SW480 (cell line): ENCODE results near the gene CDYL.
A peak's percentile ranks its signal among the peaks of the same experiment; 100 is the strongest.

ENCODE experiments used
- DNase-seq: peaks from one replicate; pipeline ENCODE4 v3.0.0-alpha.2; 2016; ENCODE audit warnings: low spot score

CDYL gene

DNA sequence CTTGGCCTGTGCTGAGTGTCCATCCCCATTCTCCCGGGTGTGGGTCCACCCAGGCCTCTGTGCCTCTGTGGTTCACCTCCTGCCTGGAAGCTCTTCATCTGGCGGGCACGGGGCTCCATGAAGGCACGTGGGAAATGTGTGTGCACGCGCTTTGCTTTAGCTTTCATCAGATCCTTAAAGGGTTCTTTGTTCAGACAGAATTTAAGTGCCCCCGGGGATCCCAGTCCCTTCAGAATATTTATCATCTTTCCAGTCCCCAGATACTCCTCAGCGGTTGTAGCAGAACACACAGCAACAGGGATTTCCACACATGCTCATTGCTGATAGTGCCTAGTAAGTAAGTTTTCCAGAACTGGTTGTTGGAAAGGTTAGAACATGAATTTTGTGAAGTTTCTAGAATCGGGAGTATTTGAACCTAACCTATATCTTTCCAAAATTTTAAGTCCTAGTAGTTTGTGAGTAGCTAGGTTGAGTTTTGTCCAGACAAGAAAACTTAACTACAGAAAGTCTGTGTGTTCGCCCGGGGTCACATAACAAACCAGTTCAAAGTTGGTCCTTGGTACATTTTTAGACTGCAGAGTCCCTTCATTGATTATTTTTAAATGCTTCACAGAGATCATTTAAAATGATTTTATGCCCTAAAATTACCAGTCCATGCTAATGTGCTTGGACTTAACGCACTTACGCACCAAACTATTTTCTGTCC, 159.9 kb downstream of the CDYL start:
- no peak for DNase-seq

DNA sequence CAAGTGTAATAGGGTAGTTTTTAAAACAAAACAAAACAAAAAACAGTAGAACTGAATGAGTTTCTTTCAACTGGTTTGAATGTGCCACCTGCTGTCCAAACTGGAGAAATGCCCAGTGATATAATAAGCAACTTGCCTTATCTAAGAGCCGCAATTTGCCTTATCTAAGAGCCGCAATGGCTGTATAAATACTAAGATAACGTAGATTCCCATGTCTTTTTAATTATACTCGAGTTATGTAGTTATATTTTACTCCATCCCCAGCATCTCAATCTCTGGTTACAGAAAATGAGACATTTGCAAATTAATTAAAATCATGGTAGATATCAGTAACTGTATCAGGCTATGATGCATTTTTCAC, 160.5 kb downstream of the CDYL start:
- peak; percentile 52 for DNase-seq

DNA sequence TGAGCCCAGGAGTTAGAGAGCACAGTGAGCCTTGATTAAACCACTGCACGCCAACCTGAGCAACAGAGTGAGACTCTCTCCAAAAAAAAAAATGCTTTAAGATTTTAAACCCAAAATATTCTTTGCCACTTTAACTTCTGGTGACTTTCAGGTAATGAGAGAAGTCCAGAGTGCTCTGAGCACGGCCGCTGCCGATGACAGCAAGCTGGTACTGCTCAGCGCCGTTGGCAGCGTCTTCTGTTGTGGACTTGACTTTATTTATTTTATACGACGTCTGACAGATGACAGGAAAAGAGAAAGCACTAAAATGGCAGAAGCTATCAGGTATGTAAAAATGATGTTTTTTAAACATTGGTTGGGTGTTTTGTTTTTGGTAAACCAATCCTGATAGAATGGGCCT, 161.2 kb downstream of the CDYL start:
- no peak for DNase-seq

DNA sequence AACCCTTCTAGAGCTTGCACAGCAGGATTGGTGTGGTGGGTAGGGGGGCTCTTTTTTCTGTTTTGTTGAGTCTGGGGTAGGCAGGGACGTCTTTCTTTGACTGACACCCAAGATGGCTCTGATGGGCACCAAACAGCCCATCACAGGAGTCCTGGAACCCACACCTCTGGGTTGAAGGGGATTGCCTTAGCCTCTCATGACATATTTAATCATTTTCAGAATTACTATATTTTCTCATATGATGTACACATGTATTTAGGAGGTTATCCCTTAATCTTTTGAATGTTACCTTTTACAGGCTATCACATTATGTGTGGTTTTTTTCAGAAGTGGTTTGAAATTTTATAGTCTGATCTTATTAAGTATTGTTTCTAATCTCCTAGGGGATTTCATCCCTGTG, 163.0 kb downstream of the CDYL start:
- no peak for DNase-seq

GRCh38 chr6:4940416-4940815, 164.2 kb downstream of the CDYL start:
- peak; percentile 78 for DNase-seq

DNA sequence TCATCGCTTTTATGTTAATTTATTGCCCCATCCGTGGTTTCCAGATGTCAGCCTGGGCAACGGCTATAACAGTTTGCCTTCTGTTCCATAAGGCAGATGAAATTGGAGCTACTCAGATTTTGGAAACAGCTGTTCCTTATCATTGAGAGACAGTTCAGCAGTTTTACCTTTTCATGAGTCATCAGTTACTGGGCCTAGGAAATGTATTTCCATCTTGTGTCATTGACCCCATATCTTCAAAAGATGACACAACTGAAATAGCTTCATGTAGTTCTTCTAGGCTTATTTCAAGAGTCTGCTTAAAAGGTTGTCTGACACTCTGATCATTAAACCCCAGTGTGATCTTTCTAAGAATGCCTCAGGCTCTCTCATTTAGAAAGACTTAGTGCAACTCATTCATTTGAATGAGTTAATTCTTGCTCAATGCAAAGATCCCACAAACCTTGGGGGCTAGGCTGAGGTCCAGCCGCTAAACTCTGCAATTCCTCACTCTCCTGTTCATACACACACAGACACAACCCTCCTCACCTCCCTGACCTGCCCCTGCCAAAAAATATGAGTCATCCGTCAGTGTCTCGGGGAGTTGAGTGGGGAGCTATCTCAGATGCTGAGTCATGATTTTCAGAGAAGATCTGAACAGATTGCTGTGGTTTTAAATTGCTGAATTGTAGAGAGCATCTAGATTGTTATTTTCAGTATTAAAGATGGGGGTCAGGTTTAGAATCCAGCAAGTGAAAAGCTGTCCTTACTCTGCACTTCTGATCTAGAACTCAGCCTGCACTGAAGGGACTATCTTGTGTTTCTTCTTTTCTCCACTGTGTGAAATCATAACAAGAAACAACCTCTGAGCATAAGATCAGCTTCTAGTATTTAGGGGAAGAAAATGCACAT, 165.8 kb downstream of the CDYL start:
- DNase-seq: peak; percentile 75

- no peak for DNase-seq
Observed at GRCh38 chr6:4942673-4943009, 166.4 kb downstream of the CDYL start.

GRCh38 chr6:4943716-4944115, 167.5 kb downstream of the CDYL start:
- DNase-seq: no peak

DNA sequence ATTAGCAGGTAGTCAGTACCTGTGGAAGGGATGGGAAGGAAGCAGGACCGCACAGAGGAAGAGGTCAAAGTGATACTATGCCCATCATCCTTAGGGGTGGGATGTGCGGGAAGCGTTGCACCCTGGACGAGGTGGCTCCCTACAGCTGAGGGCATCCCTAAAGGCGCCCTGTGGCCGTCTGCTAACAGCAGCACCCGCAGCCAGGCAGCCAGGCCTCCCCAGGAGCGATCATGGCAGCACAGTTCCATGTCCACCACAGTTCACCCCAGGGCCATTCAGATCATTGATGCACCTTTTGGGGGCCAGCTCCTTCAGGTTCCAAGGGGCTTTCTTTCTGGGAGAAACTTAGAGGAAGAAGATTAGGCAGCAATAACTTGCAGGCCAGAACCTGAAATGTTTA, 168.1 kb downstream of the CDYL start:
- DNase-seq: no peak

- no peak for DNase-seq
Observed at GRCh38 chr6:4946521-4946920, 170.3 kb downstream of the CDYL start.

- no peak for DNase-seq
Observed at GRCh38 chr6:4947716-4948115, 171.5 kb downstream of the CDYL start.

DNA sequence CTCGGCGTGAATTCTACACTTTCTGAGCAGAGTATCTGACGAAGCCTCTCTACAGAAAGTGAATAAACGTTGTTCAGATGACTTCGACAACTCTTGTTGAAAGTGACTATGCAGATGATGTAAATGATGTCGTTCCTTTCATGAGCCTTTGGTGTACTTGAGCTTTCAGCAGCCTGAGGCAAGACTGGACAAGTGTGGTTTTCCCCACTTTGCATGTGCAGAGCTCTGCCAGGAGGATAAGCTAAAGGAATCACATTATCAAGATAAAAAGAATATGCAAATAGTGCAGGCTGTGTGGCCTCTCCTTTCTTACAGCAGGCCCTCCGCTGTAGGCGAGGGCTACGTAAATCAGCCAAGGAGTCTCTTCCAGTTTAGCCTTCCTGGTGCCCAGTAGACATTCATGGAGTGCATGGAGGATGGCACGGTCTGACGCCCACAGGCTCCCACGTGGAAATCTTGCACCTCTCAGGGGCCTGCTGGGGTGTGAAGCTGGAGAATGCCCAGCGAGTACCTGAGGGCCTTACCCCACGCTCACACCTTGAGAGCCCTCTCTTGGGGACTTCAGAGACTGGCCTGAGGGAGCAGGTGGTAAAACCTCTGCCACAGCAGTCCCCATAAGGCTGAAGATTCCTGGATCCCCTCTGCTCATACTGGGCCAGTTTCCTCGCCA, 172.7 kb downstream of the CDYL start:
- no peak for DNase-seq

- no peak for DNase-seq
Observed at GRCh38 chr6:4950076-4950475, 173.9 kb downstream of the CDYL start.

DNA sequence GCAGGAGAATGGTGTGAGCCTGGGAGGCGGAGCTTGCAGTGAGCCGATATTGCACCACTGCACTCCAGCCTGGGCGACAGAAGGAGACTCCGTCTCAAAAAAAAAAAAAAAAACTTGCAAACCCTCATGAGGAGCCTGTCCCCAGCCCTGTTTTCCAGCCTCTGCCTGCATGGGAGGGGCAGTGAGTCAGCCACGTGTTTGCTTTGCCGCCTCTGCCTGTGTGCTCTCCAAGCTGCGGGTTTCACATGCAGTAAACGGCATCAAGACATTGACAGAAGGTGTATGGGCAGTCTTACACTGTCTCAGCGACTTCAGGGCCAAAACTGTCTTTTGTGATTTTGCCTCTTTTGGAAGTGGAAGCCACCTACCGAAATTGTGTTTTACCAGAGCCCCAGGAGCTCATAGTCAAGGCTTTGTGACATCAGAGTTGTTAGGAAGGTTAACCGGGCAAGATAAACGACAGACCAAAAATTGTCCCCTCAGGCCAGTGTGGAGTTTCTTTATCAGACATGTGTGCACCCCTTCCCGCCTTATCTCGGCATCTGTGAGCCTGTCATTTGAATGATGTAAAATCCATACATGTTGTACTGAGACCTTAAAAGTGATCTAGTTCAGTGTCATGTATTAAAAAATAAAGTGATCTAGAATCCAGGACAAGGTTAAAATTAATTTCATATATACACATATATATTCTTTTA, 174.8 kb downstream of the CDYL start:
- DNase-seq: no peak

DNA sequence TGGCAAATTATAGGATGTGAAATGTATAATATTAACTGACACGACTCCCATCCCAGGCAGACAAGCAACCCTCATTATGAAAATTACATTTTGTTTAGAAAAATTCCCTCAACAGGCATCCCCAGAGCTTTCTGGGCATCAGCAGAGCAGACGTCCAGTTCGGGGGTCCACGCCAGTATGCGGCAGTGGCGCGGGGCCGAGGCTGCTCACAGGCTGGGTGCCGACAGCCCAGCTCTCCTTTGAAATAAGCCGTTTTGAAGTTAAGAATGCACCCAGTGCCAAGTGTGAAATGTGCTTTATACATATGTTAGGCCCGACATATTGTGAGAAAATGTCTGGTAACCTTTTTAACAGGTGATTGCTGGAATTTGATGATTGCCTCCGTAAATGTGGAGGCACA, 177.2 kb downstream of the CDYL start:
- no peak for DNase-seq

DNA sequence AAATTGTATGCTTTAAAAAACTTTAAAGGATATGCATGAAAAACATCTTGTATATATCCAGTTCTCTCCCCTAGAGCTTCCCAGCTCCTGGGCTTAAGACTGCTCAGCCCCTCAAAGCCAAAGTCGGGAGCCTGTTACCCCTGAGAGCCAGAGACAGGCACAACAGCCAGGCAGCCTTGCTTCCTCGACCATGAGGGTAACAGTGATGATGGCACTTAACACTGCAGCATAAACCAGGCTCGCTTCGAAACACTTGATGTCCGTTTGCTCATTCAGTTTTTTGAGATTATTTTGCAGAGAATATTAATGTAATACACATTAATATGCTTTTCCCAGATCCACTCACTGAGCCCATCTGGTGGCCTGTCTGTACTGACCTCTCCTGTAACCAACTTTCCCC, 180.4 kb downstream of the CDYL start:
- DNase-seq: no peak

GRCh38 chr6:4957521-4958231, 181.5 kb downstream of the CDYL start:
- DNase-seq: no peak

GRCh38 chr6:4958624-4959023, 182.4 kb downstream of the CDYL start:
- DNase-seq: no peak

GRCh38 chr6:4961322-4962168, 185.3 kb downstream of the CDYL start:
- no peak for DNase-seq

- no peak for DNase-seq
Observed at GRCh38 chr6:4962905-4963304, 186.7 kb downstream of the CDYL start.
